Measurements from ENCODE around the gene CFAP99.

GRCh38 chr4:2402941-2403340 is 15.8 kb upstream of the CFAP99 start:
- TF ChIP-seq, protein P1, sequence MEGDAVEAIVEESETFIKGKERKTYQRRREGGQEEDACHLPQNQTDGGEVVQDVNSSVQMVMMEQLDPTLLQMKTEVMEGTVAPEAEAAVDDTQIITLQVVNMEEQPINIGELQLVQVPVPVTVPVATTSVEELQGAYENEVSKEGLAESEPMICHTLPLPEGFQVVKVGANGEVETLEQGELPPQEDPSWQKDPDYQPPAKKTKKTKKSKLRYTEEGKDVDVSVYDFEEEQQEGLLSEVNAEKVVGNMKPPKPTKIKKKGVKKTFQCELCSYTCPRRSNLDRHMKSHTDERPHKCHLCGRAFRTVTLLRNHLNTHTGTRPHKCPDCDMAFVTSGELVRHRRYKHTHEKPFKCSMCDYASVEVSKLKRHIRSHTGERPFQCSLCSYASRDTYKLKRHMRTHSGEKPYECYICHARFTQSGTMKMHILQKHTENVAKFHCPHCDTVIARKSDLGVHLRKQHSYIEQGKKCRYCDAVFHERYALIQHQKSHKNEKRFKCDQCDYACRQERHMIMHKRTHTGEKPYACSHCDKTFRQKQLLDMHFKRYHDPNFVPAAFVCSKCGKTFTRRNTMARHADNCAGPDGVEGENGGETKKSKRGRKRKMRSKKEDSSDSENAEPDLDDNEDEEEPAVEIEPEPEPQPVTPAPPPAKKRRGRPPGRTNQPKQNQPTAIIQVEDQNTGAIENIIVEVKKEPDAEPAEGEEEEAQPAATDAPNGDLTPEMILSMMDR (IDR thresholded peaks at IDR 0.05 in 4 of 5, conservative IDR thresholded peaks at IDR 0.05 in 1 of 5) = no peak
- TF ChIP-seq POLR2A (IDR thresholded peaks at IDR 0.05) = no peak
